ENCODE data around the gene TCF19.

GRCh38 chr6:31126396-31127175 is 31.8 kb upstream of the TCF19 start:
- TF ChIP-seq CTCF (IDR thresholded peaks at IDR 0.05) = no peak
- TF ChIP-seq POLR2A (IDR thresholded peaks at IDR 0.05) = no peak
- TF ChIP-seq POLR2AphosphoS5 (IDR thresholded peaks at IDR 0.05; ENCODE audit: insufficient read depth in 1 of 2, low read depth in 1 of 2) = no peak

Measured in vagina (tissue), 2 donors.